Anterior cingulate cortex (tissue), 58 donors: ENCODE results near the gene RNF31.

Source experiments
- DNase-seq, 58 donors: peaks; one replicate each; lab custom pipeline; 2025; lab: John Stamatoyannopoulos, UW

Gene RNF31

DNA sequence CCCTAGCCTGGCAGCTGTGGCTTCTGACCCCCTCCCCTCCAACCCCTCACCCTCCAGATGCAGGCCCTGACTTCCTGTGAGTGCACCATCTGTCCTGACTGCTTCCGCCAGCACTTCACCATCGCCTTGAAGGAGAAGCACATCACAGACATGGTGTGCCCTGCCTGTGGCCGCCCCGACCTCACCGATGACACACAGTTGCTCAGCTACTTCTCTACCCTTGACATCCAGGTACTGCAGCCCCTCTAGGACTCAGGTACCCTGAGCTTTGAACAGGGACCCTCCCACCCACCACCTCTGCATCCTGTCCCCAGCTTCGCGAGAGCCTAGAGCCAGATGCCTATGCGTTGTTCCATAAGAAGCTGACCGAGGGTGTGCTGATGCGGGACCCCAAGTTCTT, 7.8 kb downstream of the RNF31 start:
- no peak for DNase-seq

DNA sequence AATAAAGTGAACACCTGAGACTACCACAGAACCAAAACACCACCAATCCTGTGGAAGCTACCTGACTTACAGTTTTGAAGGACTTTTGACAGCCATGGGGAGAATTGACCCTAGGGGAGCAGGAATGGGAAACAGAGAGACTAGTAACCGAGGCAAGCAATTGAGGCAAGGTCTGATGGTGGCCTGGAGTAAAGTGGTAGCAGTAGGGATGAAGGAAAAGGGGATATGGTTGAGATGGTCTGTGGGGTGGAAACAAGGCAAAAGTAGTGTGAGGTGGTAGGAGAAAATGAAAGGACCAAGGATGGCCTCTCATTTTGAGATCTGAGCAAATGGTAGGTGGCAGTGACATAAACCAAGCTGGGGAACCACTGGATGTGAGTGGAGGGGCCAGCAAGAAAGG, 9.5 kb downstream of the RNF31 start:
- no peak for DNase-seq

DNA sequence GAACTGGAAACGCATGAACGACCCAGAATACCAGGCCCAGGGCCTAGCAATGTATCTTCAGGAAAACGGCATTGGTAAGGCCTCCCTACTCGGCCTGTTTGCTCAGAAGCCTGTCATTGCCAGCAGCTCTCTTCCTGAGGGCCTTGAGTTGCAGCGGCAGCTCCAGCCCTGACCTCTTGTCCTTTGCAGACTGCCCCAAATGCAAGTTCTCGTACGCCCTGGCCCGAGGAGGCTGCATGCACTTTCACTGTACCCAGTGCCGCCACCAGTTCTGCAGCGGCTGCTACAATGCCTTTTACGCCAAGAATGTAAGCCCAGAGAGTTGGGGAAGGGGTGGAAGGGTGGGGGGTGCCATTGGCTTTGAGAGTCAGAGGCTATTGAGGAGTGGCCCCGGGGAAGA, 10.0 kb downstream of the RNF31 start:
- DNase-seq: no peak

DNA sequence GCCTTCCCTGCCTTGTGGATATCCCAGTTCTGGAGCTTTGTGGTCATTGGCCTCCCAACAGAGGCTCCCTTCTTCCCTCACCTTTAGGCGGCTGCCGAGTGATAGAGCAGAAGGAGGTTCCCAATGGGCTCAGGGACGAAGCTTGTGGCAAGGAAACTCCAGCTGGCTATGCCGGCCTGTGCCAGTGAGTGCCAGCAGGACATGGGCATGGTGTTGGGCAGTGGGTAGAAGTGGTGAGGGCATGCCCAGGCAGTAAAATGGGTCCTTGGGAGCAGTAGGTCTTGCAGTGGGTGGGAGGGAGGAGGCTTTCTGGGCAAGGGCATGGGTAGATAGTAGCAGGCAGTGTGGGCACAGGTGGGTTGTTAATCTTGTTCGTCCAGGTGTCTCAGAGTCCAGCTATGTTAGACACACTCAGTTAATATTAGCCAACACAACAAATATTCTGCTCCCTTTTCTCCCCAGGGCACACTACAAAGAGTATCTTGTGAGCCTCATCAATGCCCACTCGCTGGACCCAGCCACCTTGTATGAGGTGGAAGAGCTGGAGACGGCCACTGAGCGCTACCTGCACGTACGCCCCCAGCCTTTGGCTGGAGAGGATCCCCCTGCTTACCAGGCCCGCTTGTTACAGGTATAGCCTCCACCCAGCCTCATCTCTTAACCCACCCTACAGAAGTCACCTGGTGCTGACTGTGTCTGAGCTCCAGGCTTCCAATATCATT, 12.6 kb downstream of the RNF31 start:
- DNase-seq: no peak

DNA sequence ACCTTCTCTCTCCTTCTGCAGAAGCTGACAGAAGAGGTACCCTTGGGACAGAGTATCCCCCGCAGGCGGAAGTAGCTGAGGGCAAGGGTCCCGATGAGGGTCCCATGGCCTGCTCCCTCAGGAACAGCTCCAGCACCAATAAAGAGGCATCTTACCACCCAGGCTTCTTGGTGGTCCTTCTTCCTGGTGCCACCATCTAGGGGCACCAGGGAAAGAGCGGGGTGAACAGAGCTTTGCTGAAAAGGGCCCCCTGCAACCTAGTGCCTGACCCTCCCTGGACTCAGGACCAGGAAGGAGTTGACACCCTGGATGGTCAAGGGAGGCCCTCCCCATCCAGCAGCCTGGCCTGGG, 13.2 kb downstream of the RNF31 start:
- DNase-seq: no peak

DNA sequence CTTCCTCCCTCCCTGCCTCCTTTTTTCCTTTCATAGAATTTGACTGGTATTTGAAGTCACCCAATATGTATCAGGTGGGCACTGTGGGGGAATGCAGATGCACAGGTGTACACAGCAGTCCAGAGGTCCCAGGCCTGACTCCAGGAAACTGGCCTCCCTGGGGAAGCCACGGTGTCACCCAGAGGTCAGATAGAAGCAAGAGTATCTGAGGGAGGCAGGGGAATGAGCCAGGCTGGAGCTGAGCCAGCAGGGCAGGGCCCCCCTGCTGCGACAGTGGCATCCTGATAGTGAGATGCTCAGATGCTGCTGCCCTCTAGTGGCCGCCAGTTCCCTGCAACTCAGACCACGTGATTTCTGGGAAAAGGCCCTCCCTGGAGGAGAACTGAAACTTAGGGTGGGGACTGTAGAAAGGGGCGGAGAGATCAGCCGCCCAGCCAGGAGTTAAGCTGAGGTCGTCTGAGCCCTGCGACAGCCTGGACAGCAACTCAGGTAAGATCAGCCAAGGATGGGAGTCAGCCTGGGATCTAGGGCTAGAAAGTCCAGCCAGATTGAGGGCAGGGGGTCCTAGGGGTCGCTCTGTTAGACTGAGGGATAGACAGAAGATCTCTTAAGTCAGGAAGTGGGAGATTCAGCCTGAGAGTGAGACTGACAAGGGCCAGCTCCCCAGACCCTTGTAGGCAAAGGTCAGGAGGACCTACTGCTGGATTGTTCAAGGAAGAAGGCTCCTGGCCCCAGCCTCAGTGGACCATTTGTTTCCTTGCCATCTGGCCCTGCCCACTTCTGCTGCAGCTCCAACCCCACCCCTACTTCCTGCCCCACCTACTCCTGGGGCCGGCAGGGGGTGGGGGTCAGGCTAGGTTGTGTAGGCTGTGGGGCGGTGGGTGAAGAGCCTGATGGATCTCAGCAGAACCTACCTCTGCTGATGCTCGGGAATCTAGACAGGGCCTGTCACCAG, 13.8 kb downstream of the RNF31 start, which contains the start of gene IRF9:
Gene IRF9, plus strand, starts transcription at position 416 of the 955 bp plus-strand sequence. CDS start 880 bp downstream, outside the sequence.
- peak; percentile 43 to 99 (median 92) for DNase-seq

DNA sequence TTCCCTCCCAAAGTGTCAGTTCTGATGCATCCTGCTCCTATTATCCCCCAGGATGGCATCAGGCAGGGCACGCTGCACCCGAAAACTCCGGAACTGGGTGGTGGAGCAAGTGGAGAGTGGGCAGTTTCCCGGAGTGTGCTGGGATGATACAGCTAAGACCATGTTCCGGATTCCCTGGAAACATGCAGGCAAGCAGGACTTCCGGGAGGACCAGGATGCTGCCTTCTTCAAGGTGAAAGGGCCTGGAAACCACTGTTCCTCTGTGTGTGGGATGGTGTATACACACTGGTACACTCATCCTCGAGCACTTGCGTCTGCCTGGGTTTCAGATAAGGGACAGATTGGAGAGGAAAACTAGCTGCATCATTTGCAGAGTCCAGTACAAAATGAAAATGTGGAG, 14.8 kb downstream of the RNF31 start:
- peak in 2 of 58 donors; percentile 10 to 35 for DNase-seq

DNA sequence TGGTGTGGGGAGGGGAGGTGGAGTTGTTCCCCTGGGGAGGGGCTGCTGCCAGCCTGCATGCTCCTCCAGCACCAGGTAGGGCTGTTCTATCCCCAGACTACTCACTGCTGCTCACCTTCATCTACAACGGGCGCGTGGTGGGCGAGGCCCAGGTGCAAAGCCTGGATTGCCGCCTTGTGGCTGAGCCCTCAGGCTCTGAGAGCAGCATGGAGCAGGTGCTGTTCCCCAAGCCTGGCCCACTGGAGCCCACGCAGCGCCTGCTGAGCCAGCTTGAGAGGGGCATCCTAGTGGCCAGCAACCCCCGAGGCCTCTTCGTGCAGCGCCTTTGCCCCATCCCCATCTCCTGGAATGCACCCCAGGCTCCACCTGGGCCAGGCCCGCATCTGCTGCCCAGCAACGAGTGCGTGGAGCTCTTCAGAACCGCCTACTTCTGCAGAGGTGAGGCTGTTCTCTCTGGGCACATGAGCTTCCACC, 17.3 kb downstream of the RNF31 start:
- DNase-seq: no peak

DNA sequence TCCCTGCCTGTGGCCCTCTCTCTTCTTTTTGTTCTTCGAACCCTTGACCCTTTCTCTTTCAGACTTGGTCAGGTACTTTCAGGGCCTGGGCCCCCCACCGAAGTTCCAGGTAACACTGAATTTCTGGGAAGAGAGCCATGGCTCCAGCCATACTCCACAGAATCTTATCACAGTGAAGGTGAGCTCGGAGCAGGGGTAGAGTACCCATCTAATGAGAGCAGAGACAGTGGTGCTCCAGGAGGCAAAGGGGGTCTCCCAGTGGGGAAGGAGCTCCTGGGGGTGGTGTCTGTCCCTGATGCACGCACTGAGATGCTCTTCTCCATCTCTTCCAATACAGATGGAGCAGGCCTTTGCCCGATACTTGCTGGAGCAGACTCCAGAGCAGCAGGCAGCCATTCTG, 18.5 kb downstream of the RNF31 start:
- DNase-seq: no peak

DNA sequence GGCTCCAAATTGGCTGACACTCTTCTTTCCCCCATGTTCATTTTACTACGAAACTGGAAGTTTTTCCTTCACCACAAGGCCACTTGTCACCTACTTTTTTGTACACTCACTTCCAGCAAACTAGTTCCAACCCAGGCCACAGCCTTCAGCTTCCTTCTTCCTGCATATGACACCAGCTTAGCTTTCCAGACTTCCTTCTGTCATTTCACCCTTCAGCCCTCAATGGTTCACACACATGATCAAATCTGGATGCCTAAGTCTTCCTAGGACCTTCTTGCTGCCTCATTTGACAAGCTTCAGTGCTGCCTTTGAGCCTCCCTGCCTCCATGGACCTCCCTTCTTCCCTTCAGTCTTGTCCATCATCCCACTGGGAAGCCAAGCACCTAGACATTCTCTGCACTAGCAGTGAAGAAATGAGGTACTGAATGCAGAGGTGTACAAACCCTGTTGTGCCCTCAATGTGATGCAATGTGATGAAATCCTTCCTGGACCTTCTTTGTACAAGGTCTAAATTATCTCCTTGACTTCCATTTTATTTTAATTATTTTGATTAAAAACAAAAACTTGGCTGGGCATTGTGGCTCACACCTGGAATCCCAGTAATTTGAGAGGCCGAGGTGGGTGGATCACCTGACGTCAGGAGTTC, 20.3 kb downstream of the RNF31 start:
- DNase-seq: no peak

DNA sequence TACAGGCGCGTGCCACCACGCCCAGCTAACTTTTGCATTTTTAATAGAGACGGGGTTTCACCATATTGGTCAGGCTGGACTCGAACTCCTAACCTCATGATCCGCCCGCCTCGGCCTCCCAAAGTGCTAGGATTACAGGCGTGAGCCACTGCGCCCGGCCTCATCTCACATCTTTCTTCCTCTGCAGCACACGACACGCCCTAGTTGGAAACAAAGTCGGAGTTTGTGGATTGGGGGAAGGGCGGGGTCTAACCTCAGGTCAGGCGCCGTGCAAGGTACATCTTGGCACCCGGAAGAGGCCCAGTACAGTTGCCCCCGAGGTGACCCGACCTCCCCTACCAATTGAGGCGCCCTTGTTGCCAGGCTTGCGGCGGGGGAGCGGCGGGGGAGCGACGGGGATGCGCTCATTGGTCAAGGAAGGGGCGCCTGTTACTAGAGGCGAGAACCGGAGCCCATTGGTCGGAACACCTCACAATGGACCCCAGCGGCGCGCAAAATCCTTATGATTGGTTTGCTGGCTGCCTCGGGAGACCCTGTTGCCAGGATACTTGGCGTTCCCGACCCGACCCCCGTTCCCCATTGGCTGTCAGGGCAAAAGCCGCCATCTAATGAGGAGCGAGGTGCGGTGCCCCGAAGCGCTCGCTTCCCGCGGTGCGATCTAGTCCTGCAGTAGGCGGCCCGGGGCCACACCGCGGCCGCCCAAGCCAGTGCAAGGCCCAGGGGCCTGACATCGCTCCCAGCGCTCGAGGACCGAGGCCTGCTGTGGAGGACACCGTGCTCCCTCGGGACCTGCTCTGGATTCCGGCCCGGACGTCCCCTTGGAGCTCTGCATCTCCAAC, 24.3 kb downstream of the RNF31 start, which contains the start of gene REC8:
Gene REC8, plus strand, starts transcription at position 659 of the 839 bp plus-strand sequence. CDS start 473 bp downstream, outside the sequence.
- peak; percentile 63 to 98 (median 91) for DNase-seq

DNA sequence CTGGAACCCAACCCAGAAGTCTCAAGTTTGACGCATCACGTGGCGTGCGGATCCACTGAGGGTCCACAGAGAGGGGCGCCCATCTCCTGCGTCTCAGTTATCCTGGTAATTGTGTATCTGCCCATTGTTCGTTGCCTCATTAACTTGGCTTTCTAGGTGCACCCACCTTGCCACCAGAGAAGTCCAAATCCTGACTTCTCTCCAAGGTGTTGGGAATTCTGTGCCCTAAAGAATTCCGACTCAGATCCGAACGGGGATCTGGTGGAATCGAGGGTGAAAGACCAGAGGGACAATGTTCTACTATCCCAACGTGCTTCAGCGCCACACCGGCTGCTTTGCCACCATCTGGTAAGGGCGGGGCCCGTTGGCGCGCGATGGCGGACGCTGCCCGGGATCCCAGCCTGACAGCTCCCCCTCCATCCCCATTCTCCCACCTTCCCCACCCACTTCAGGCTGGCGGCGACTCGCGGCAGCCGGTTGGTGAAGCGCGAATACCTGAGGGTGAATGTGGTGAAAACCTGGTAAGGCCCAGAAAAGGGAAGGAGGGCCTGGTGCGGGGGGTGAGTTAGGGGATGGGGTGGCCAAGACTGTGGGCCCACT, 25.1 kb downstream of the RNF31 start:
- DNase-seq: peak in 9 of 58 donors; percentile 8 to 48 (median 36)

DNA sequence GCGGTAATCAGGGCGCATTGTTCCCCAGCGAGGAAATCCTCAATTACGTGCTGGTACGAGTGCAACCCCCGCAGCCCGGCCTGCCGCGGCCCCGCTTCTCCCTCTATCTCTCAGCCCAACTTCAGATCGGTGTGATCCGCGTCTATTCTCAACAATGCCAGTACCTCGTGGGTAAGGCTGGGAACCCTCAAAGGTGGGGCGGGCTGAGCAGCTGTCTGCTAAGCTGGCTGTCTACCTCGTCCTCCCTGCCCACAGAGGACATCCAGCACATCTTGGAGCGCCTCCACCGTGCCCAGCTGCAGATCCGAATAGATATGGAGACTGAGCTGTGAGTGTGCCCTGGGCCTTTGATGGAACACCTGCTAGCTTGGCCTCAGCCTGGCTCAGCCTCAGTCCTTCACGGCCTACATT, 25.6 kb downstream of the RNF31 start:
- DNase-seq: peak in 9 of 58 donors; percentile 20 to 48 (median 27)

DNA sequence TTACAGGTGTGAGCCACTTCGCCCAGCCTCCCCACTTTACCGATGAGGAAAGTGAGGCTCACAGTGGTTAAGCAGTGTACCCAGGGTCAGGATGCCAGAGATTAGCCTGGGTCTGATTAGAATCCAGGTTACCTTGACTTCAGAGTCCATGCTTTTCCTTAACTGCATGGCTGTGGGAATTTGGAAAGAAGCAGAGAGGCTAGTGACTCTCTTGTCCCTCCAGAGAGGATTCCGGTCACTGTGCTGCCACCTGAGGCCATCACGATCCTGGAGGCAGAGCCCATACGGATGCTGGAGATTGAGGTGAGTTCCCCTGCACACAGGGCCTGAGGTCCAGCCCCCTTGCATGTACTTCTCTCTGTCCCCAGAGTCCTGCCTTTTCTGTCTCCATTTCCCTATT, 29.3 kb downstream of the RNF31 start:
- DNase-seq: no peak

DNA sequence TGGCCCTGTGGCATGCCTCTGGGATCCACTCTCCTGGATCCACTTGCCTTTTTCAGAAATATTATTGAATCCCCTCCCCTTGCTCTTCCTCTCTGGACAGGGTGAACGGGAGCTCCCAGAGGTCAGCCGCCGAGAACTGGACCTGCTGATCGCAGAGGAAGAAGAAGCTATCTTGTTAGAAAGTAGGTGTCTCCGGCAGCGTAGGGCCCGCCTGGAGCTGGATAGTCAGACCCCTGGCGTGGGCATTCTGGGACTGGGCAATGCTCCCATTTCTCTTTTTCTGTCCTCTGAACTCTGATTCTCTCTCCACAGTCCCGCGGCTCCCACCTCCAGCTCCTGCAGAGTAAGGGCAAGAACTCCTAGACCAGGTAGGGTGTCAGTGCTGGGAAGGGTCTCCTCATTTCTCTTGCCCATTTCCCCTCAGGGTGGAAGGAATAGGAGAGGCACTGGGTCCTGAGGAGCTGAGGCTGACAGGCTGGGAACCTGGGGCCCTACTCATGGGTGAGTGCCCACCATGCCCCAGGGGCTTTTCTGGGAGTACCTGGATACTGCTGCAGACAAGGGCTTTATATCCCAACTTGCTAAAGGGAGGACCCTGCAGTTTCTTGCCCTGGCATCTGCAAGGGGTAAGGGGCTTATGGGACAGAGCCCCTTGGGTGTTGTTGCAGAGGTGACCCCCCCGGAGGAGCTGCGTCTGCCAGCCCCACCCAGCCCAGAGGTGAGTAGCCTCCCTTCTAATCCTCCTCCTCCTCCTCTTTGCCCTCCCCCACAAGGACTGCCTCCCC, 29.9 kb downstream of the RNF31 start:
- DNase-seq: no peak

DNA sequence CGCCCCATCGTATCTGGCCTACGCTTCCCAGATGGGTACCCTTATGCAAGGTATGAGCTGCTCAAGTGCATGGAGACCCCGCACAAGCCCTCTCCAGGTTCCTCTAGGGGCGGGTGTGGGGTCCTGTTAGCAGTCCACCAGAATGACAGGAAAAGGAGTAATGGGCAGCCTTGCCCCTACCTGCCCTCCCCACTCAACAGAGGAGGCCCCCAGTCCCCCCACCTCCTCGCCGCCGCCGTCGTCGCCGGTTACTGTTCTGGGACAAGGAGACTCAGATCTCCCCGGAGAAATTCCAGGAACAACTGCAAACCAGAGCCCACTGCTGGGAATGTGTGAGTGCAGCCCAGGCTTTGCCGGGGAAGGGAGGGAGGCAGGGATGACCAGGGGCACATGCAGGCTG, 30.6 kb downstream of the RNF31 start:
- DNase-seq: no peak

DNA sequence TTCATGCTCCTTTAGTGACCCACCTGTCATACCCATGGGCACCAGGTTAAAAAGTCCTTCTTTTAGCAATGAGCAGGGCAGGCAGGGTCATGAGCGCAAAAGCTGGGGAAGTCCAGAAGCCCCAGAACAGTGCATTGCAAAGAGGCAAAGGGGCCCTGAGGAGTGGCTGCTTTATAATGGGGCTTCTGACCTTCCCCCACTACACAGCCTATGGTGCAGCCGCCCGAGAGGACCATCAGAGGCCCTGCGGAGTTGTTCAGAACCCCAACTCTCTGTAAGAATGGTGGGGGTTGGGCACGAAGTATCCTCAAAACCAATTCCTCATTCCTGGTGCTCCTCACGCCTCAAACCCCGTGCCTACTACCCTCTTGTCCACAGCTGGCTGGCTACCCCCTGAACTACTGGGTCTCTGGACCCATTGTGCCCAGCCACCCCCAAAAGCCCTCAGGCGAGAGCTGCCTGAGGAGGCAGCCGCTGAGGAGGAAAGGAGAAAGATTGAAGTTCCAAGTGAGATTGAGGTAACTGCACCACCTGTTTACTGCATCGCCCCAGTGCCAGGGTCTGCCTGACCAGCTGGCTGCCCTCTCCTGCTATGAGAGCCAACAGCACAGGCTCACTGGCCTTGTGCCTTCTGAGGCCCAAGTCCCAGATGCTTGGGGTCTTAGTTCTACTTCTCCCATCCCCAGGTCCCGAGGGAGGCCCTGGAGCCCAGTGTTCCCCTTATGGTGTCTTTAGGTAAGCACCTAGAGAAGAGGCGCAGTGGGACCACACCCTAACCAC, 31.3 kb downstream of the RNF31 start:
- DNase-seq: no peak
